SK-N-SH treated with all-trans-retinoic acid at 6 μM for 48 hours (cell line): ENCODE data around the gene LTO1.

ENCODE experiments used
- TCF4 ChIP-seq: fragments of 250-450 bp; sonication (Bioruptor Pico); IDR thresholded peaks from 2 replicates; pipeline ENCODE4 v1.8.0; 2021; ENCODE audit warnings: mild to moderate bottlenecking, moderate library complexity, borderline replicate concordance
- ZC3H10 ChIP-seq: fragments of 250-450 bp; sonication (Bioruptor Pico); IDR thresholded peaks from 2 replicates; pipeline ENCODE4 v1.5.1; 2021; ENCODE audit warnings: mild to moderate bottlenecking, moderate library complexity
- ZFP30 ChIP-seq: fragments of 450-650 bp; formaldehyde crosslinking; IDR thresholded peaks from 2 replicates; pipeline ENCODE4 v1.5.0; 2022; ENCODE audit warnings: mild to moderate bottlenecking, moderate library complexity
- ZNF565 ChIP-seq: fragments of 450-650 bp; formaldehyde crosslinking; conservative IDR thresholded peaks from 2 replicates; pipeline ENCODE4 v1.5.0; 2020; ENCODE audit warnings: low read depth, mild to moderate bottlenecking, moderate library complexity

DNA sequence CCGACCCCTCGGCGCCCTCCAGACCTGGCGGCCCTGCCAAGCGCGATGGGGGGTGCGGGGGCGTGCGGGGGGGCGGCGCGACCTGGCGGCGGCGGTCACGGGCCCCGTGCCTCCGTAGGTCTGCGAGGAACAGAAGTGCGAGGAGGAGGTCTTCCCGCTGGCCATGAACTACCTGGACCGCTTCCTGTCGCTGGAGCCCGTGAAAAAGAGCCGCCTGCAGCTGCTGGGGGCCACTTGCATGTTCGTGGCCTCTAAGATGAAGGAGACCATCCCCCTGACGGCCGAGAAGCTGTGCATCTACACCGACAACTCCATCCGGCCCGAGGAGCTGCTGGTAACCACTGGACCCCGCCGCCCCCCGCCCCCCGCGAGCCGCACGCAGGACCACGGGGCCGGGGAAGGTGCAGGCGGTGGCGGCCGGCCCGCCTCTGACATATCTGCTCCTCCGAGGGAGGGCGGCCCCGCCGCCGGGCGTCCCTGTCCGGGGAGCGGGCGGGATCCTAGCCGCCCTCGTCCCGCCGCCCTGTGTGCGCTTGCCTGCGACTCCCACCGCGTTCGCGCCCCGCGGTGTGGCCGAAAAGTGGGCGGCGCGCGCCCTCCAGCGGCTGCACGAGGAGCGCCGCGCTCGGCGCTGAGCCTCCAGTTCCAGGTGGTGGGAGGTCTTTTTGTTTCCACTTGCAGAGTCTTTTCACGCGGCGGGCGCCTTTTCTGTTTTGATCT, 32.1 kb downstream of the LTO1 start:
- no peak for TF ChIP-seq ZC3H10 (CRISPR knock-in tag)
- TF ChIP-seq ZNF565, result no peak
- no peak for TF ChIP-seq ZFP30 (CRISPR knock-in tag)
- TF ChIP-seq TCF4 (CRISPR knock-in tag), result no peak
